Fibroblast of lung (primary cell): ENCODE measurements around the gene EXOSC3.

Experiments
- EZH2 ChIP-seq: IDR thresholded peaks from 2 replicates; pipeline ENCODE4 v1.5.1; 2012; ENCODE audit warnings: low read length, control low read depth, mild to moderate bottlenecking; ENCODE audit errors: missing control alignments
- TF ChIP-seq, protein P1 (sequence below), 2 donors: IDR thresholded peaks in 1 of 2; conservative IDR thresholded peaks in 1 of 2; 1 replicate in 1 of 2; 2 replicates in 1 of 2; pipeline ENCODE4 v1.5.1; 2011 to 2012; ENCODE audit warnings: low read length in 2 of 2, control low read depth in 1 of 2, inconsistent platforms in 1 of 2, low read depth in 1 of 2, mild to moderate bottlenecking in 1 of 2

DNA sequence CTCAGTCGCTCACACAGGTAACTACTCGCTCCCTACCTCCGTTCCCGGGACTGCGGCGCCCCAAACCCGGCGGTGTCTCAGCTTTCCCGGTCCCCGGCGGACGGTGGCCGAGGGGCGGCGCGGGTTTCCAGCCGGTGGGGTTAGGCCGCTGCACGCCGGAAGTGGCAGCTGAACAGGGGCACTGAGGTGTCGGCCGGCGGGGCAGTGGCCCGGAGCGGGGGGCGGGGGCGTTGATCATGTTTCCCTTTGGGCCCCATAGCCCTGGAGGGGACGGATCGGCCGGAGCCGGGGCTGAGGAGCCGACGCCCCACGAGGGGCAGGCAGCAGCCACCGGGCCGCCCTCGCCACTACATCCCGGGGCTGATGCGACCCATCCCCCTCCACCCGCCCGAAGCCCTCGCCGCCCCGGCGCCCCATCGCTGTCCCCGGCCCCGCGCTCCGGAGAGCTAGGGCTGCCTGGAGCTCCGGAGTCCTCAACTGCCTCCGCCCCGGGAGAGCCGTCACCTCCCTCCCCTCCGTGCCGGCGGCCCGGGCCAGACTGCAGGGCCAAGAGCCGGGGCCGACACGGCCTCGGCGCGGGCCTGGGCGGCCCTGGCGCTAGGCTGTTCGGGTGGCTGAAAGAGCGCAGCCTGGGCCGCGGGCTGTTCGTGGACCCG is 15.9 kb upstream of the EXOSC3 start, which contains the start of gene DCAF10:
- TF ChIP-seq, protein P1, sequence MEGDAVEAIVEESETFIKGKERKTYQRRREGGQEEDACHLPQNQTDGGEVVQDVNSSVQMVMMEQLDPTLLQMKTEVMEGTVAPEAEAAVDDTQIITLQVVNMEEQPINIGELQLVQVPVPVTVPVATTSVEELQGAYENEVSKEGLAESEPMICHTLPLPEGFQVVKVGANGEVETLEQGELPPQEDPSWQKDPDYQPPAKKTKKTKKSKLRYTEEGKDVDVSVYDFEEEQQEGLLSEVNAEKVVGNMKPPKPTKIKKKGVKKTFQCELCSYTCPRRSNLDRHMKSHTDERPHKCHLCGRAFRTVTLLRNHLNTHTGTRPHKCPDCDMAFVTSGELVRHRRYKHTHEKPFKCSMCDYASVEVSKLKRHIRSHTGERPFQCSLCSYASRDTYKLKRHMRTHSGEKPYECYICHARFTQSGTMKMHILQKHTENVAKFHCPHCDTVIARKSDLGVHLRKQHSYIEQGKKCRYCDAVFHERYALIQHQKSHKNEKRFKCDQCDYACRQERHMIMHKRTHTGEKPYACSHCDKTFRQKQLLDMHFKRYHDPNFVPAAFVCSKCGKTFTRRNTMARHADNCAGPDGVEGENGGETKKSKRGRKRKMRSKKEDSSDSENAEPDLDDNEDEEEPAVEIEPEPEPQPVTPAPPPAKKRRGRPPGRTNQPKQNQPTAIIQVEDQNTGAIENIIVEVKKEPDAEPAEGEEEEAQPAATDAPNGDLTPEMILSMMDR (conservative IDR thresholded peaks at IDR 0.05 in 1 of 2, IDR thresholded peaks at IDR 0.05 in 1 of 2; ENCODE audit: low read depth in 1 of 2, low read length in 2 of 2) = no peak
- TF ChIP-seq EZH2 = no peak
